Uterus (tissue), 2 donors: ENCODE measurements around the gene STIMATE.

Source experiments
- POLR2A ChIP-seq, 2 donors: fragments of 450-650 bp; IDR thresholded peaks; one replicate each; pipeline ENCODE4 v1.6.1; 2016; ENCODE audit warnings: antibody characterized with exemption in 2 of 2, mild to moderate bottlenecking in 1 of 2, moderate library complexity in 1 of 2
- TF ChIP-seq, protein P1 (sequence below), 4 experiments: fragments of 200-600 bp in 2 of 4; fragments of 450-650 bp in 2 of 4; sonication (generic) in 2 of 4; IDR thresholded peaks; one replicate each; pipeline ENCODE4 v1.5.1; 2016 to 2019; ENCODE audit warnings: antibody characterized with exemption in 4 of 4, mild to moderate bottlenecking in 2 of 4, moderate library complexity in 1 of 4

DNA sequence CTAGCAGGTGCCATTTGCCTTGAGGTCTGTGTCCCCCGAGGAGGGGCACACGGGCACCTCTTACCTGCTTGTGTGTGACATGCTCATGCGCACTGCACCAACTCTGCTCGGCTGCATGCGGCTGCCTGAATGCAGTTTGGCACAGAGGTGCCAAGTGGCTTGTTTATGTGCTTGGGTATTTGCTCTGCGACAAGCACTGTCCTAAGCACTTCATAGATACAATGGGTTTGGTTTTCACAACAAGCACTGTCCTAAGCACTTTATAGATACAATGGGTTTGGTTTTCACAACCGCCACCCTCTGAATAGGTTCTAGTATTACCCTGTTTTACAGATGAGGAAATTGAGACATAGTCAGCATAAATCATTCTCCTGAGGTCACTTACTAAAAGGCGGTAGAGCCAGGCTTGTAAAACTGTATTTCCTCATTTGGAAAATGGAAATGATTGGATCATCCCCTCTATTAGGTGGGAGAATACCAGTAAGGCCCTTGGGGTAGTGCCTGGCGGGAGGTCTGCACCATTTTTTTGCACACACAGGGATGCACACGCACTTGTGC is 67.4 kb downstream of the STIMATE start:
- TF ChIP-seq, protein P1, sequence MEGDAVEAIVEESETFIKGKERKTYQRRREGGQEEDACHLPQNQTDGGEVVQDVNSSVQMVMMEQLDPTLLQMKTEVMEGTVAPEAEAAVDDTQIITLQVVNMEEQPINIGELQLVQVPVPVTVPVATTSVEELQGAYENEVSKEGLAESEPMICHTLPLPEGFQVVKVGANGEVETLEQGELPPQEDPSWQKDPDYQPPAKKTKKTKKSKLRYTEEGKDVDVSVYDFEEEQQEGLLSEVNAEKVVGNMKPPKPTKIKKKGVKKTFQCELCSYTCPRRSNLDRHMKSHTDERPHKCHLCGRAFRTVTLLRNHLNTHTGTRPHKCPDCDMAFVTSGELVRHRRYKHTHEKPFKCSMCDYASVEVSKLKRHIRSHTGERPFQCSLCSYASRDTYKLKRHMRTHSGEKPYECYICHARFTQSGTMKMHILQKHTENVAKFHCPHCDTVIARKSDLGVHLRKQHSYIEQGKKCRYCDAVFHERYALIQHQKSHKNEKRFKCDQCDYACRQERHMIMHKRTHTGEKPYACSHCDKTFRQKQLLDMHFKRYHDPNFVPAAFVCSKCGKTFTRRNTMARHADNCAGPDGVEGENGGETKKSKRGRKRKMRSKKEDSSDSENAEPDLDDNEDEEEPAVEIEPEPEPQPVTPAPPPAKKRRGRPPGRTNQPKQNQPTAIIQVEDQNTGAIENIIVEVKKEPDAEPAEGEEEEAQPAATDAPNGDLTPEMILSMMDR (IDR thresholded peaks at IDR 0.05), result no peak
- no peak for TF ChIP-seq POLR2A (IDR thresholded peaks at IDR 0.05)
